Glomerular visceral epithelial cell (primary cell): ENCODE results near the gene ANP32B.
"Not testable (repeated sequence)": the region's sequence is repeated elsewhere in the genome, so short reads cannot be mapped to it uniquely, and the experiment has no call there.

Experiments used
- DNase-seq: peaks from one replicate; pipeline ENCODE4 v3.0.0-alpha.2; 2016; ENCODE audit errors: extremely low spot score

Gene ANP32B

DNA sequence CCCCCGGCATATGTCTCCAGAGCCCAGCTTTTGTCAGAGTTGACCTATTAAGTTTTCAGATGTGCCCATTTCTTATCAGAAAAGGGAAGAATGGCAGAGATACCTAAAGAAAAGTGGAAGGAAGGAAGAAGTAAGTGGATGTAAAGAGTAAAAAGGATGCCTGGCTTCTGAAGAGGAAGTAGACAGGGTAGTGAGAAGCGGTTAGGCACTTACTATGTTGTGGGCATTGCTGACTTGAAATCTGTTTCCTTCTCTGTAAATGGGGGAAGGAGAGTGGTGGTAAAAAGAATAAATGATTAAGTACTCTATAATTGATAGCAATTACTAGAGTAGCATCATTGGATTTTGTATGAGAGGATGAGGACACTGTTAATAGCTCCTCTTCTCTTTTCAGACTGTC lies 9.9 kb downstream of the ANP32B start:
- no peak for DNase-seq

GRCh38 chr9:97994703-97995102 lies 11.6 kb downstream of the ANP32B start:
- no peak for DNase-seq

- DNase-seq: not testable (repeated sequence)
Measured at GRCh38 chr9:97996676-97997075, 13.5 kb downstream of the ANP32B start.

DNA sequence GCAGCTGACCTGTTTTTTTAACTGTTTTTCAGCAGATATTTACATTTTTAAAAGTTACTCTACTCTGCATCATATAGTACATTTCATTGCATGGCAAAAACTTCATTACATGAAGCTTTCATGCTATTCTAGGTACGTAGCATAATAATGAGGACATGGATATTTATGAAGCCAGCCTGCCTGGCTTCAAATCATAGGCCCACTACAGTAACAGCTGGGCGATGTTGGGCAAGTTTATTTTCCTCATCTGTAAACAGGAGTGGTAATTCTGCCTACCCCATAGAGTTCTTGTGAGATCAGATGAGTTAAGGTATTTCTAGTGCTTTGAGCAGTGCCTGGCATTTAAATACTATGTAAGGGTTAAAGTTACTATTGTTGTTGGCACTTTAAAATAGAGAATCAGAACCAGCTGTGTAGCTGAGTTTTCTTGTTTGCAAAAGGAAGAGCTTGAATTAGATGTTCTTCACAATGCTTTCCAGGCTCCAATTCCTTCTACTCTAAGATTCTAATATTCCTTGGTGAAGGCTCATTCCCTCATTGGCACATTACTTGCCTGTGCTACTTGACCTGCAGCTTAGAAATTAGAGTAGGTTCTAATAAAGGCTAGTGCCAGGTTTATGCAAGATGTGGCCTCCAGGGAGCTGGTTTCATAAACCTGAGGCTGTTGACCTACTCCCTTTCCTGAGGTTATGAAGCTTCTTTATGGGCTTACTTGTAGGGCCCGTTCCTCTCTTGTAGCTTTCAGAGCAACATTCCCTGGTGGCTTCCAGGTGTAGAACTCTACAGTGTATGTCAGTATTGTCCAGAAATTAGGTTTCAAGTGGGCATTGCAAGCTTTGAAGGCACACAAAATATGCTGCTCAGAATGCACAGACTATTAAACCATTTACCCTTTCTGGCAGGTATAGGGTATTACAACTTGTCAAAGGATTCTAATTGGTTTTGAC lies 14.5 kb downstream of the ANP32B start:
- DNase-seq: no peak

DNA sequence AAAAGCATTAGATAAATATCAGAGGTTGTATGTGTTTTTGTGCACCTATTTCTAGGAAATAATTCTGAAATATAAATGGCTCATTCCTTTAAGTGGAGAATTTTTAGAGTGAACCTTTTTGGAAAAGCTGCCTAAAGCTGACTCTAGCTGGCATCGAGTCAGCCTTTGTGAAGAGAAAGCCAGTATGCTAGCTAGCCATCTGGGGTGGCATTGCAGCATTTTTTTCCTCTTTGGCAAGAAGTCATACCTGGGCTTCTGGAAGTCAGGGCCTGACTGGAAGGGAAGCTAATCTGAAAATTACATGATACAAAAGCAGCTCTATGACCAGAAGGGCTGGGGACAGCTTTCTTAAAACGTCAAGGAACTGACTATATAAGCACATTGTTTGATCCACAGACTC lies 19.7 kb downstream of the ANP32B start:
- DNase-seq: no peak

DNA sequence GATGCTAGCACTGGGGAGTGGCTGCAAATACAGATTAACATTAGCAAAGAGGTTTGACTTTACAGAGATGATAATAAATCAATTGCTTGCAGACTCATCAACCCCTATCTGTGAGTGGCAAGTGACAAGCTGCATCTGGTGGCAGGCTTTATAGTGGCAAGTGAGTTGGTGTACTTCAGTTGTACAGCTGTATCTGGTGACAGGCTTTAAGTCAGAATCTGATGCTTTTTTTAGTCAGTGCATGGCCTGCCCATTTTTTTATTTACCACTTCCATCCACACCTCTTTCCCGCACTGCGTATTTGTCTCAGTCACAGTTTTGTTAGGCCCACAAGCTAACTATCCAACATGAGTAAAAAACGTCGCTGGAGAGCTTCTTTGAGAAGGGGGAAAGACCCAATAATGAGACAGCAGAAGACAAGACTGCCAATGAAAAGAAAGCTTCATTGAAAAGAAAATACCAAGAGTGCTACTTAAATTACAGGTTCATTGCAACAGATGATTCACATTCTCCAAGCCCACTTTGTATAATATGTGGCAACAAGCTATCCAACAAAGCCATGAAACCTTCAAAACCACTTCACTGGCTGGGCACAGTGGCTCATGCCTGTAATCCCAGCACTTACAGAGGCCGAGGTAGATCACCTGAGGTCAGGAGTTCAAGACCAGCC lies 23.1 kb downstream of the ANP32B start:
- no peak for DNase-seq

- DNase-seq: no peak
Measured at GRCh38 chr9:98007251-98007928, 24.2 kb downstream of the ANP32B start.

DNA sequence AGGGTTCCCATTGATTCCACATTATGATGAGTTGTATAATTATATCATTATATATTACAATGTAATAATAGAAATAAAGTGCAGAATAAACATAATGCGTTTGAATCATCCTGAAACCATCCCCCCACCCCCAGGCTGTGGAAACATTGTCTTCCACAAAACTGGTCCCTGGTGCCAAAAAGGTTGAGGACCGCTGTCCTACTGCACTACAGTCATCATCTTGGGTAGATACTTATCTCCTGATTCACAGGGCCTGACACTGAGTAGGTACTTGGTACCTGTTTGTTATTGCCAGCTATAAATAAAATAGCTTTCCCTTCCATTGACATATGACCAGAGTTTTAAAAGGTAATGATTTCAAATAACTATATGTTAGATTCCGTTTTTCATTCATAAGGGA lies 25.6 kb downstream of the ANP32B start:
- DNase-seq: no peak

- no peak for DNase-seq
Measured at GRCh38 chr9:98009437-98009836, 26.3 kb downstream of the ANP32B start.

DNA sequence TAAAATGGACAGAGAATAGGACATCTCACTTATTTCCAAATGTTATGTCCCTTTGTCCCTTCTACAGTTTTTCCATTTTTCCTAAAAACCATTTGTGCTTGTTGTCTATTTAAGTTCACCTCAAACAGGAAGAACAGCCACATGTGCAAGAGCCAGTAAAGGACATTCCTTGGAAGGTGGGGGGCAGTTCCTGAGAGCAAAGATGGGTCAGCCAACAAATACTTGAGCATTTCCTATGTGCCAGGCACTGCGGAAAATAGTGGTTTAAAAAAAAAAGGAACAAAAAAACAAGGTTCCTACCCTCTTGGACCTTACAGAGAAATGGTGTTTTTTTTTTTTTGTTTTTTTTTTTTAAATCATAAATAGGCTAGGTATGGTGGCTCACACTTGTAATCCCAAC lies 26.8 kb downstream of the ANP32B start:
- DNase-seq: no peak

GRCh38 chr9:98010445-98010844 lies 27.3 kb downstream of the ANP32B start:
- peak; percentile 82 for DNase-seq

GRCh38 chr9:98011122-98011521 lies 28.0 kb downstream of the ANP32B start:
- DNase-seq: no peak

DNA sequence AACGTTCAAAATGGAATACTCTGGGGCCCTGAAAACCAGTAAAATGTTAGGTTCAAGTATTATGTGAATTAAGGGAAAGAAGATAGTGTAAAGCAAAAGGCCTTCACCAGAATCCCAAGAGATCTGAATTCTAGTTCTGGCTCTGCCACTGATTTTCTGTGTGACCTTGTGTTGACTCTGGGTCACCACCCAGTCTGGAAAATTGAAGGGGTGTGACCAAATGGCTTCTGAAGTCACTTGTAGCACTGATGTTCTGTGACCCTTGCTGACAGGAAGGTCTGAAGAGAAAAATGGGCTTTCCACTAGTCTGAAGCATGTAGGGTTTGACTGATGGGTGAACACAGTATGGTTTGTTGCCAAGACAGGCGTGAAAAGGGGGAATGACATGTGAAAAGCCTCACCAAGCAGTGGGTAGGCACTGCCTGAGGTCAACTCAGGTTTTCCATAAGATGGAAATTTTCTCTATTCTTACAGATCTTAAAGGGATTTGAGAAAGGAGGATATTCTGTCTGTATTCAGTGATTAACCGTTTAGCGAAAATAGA lies 33.1 kb downstream of the ANP32B start:
- DNase-seq: no peak

DNA sequence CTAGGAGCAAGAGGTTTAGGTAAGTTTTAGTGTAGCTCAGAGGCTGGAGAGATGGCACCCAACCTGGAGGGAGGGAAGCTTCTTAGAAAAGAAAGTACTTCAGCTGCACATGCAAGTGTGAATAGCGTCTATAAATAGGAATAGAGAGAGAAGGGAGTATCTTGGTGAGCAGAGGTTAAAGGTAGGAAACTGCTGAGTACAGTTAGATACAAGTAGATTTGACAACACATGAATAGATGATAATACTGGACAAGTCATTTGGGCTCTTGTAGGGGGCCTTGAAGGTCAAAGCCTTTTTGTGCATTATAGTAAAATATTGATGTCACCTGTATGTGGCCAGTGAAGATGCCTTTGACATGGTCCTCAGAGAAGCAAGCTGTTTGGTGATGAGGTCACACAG lies 34.2 kb downstream of the ANP32B start:
- DNase-seq: no peak

DNA sequence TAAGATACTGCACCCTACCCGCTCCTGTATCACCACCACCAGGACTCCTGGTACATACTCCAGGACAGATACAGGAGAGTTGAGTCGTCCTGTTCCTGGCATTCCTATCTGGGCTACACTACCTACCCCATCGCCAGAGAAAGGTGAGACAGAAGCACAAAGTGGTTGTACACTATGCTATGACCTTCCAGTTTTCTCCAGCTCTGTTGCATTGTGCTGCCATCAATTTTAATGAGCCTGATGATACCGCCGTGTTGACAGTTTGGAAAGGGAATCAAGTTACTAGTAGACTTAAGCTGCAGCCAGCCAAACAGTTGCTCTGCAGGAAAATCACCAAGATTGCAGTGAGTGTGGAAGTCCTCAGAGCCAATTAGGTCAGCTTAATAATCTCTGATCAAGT lies 35.2 kb downstream of the ANP32B start:
- DNase-seq: no peak

DNA sequence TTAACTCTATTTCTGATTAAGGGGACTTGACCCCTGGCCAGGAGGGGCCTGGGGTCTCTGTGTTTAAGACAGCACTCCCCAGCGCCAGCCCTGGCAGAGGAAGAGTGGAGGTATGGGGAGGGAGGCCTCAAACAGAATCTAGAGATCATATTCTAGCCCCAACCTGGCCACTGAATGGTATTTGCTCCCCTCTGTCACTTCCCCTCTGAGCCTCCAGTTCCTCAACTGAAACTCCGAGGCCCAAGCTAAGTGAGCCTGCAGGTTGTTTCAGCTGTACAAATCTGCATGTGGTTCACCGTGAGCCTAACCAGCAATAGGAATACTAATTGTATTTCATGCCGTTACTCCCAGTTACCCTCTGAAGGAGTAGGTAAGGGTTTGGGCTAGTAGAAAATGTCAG lies 36.0 kb downstream of the ANP32B start:
- no peak for DNase-seq

- DNase-seq: not testable (repeated sequence)
Measured at GRCh38 chr9:98019869-98020268, 36.7 kb downstream of the ANP32B start.

GRCh38 chr9:98020476-98021145 lies 37.5 kb downstream of the ANP32B start:
- no peak for DNase-seq

- no peak for DNase-seq
Measured at GRCh38 chr9:98021306-98022040, 38.3 kb downstream of the ANP32B start.

DNA sequence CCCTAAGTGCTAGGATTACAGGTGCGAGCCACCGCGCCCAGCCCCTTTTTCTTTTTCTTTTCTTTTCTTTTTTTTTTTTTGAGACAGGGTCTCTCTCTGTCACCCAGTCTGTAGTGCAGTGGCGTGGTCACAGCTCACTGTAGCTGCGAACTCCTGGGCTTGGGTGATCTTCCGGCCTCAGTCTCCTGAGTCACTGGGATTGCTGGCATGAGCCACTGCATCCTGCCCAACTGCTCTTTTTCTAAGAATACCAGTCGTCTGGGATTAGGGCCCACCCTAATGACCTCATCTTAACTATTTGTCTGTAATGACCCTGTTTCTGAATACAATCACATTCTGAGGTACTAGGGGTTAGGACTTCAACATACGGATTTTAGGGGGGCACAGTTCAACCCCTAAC lies 39.3 kb downstream of the ANP32B start:
- DNase-seq: peak; percentile 57

DNA sequence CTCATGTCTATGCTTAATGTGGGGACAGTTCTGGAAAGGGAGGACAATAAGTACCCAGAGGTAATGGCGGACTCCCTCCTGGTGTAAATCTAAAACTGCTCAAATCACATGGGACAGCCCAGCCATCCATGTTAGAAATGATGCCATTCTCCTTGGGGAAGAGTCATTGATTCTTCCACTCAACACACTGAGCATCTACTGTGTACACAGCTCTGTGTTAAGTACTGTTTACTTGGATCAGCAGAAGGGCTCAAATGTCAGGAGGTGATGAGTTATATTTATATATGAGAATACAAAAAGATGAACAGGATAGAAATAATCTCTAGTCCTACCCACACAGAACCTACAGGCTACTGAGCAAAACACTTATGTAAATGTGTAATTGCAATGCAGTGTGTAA lies 41.6 kb downstream of the ANP32B start:
- DNase-seq: no peak
